A549 (cell line): ENCODE data around the gene SLC35D3. TPM values are rescaled to one million over a fixed set of nuclear protein-coding genes. Genes with fewer than 3 reads are reported as not detected.

Experiments
- ATAC-seq, 2 experiments: fragments of 200-7000 bp in 1 of 2; fragments of >200 bp in 1 of 2; cut with Nextera tagmentation in 1 of 2; cut with Tn5 transposase in 1 of 2; 3 replicates each; pipeline versions ENCODE4 v1.8.0 to v1.9.1; 2018 to 2020; ENCODE audit warnings: mild to moderate bottlenecking in 1 of 2, moderate library complexity in 1 of 2
- CTCF ChIA-PET: fragments of 300-600 bp; sonication (Branson Sonifier 250); formaldehyde crosslinking; extraction: SDS; loops from one replicate; lab custom pipeline; 2021; ENCODE audit warnings: antibody characterized with exemption, inconsistent platforms; lab: Yijun Ruan, JAX
- POLR2A ChIA-PET: fragments of 350-600 bp; formaldehyde crosslinking; extraction: SDS; loops from one replicate; lab custom pipeline; 2021; ENCODE audit warnings: antibody characterized with exemption, inconsistent platforms; lab: Yijun Ruan, JAX
- DNase-seq, 2 experiments: peaks; one replicate each; pipeline versions ENCODE4 v3.0.0 to v3.0.0-alpha.2; 2011 to 2016; ENCODE audit warnings: low read depth in 1 of 2, low spot score in 1 of 2
- FAIRE-seq: peaks from 2 replicates; lab custom pipeline; 2011; peaks lifted over from hg19 to GRCh38; lab: Jason Lieb, UNC
- H3K27ac ChIP-seq, 2 experiments: fragments of >200 bp; sonication (Bioruptor Twin); formaldehyde crosslinking; 3 replicates each; pipeline ENCODE4 v1.5.1; 2016 to 2017
- H3K4me1 ChIP-seq: fragments of >200 bp; sonication (Bioruptor Twin); formaldehyde crosslinking; 3 replicates; pipeline ENCODE4 v1.6.1; 2016
- H3K4me2 ChIP-seq: fragments of >200 bp; sonication (Bioruptor Twin); formaldehyde crosslinking; 3 replicates; pipeline ENCODE4 v1.6.1; 2016
- H3K4me3 ChIP-seq: fragments of >200 bp; sonication (Bioruptor Twin); formaldehyde crosslinking; 3 replicates; pipeline ENCODE4 v1.5.1; 2016
- H3K9me3 ChIP-seq: fragments of >200 bp; sonication (Bioruptor Twin); formaldehyde crosslinking; 3 replicates; pipeline ENCODE4 v1.6.1; 2016
- BHLHE40 ChIP-seq: IDR thresholded peaks from 2 replicates; pipeline ENCODE4 v1.6.1; 2012; ENCODE audit warnings: low read depth, low read length, inconsistent platforms
- CHD2 ChIP-seq: fragments of 150-350 bp; IDR thresholded peaks from 2 replicates; pipeline ENCODE4 v1.6.1; 2014; ENCODE audit warnings: low read length; ENCODE audit not compliant: partially characterized antibody
- EHMT2 ChIP-seq: fragments of 200-600 bp; sonication (generic); IDR thresholded peaks from 2 replicates; pipeline ENCODE4 v1.6.1; 2016; ENCODE audit warnings: antibody characterized with exemption, low read depth, mild to moderate bottlenecking, moderate library complexity
- FOSB ChIP-seq: fragments of 250-450 bp; sonication (Bioruptor Pico); IDR thresholded peaks from 2 replicates; pipeline ENCODE4 v1.5.0; 2020; ENCODE audit warnings: mild to moderate bottlenecking, moderate library complexity
- GATA3 ChIP-seq: IDR thresholded peaks from 2 replicates; pipeline ENCODE4 v1.6.1; 2012; ENCODE audit warnings: borderline replicate concordance
- NPAS2 ChIP-seq: fragments of 250-450 bp; sonication (Bioruptor Pico); IDR thresholded peaks from 2 replicates; pipeline ENCODE4 v1.8.0; 2022; ENCODE audit warnings: mild to moderate bottlenecking, moderate library complexity, borderline replicate concordance
- RAD21 ChIP-seq, 2 experiments: fragments of >200 bp in 1 of 2; sonication (Bioruptor Twin) in 1 of 2; formaldehyde crosslinking in 1 of 2; IDR thresholded peaks in 1 of 2; conservative IDR thresholded peaks in 1 of 2; 2 replicates in 1 of 2; 3 replicates in 1 of 2; pipeline ENCODE4 v1.6.1; 2012 to 2018; ENCODE audit warnings: inconsistent platforms in 1 of 2
- RCOR1 ChIP-seq: fragments of 150-350 bp; IDR thresholded peaks from 2 replicates; pipeline ENCODE4 v1.6.1; 2014; ENCODE audit warnings: antibody characterized with exemption, low read length, low read depth
- RNF2 ChIP-seq: fragments of 200-600 bp; sonication (generic); IDR thresholded peaks from 2 replicates; pipeline ENCODE4 v1.6.1; 2016; ENCODE audit warnings: low read depth, mild to moderate bottlenecking, antibody characterized with exemption, moderate library complexity, borderline replicate concordance
- SMC3 ChIP-seq: fragments of >200 bp; sonication (Bioruptor Twin); formaldehyde crosslinking; IDR thresholded peaks from 3 replicates; pipeline ENCODE4 v1.6.1; 2018; ENCODE audit warnings: inconsistent platforms
- SREBF2 ChIP-seq: fragments of 450-650 bp; IDR thresholded peaks from 2 replicates; pipeline ENCODE4 v1.6.1; 2014; ENCODE audit warnings: mild to moderate bottlenecking, moderate library complexity
- TP53 ChIP-seq: fragments of 250-450 bp; sonication (Bioruptor Pico); IDR thresholded peaks from 2 replicates; pipeline ENCODE4 v1.5.0; 2021; ENCODE audit warnings: mild to moderate bottlenecking, moderate library complexity
- ZC3H11A ChIP-seq: fragments of 450-650 bp; IDR thresholded peaks from 2 replicates; pipeline ENCODE4 v1.6.1; 2014; ENCODE audit warnings: antibody characterized with exemption, mild to moderate bottlenecking
- WGBS: methylation state at CpG from one replicate; pipeline ENCODE4 v1.1.6; 2017; ENCODE audit errors: missing lambda C conversion rate; 5-methylcytosine and 5-hydroxymethylcytosine counted together
- polyA plus RNA-seq, 4 experiments: library from polyadenylated mRNA; depleted of rRNA in 3 of 4; stranded (reverse); fragments of >200 nt; fragmentation: RNase III in 1 of 4; extraction: RNeasy Plus Mini Kit Qiagen cat#74134 plus additional on column Dnase treatment in 1 of 4; gene quantifications; 2 replicates in 3 of 4; 3 replicates in 1 of 4; pipeline ENCODE4 v1.2.3, GENCODE V29; 2011 to 2017
- TF ChIP-seq, protein P1 (sequence below): fragments of >200 bp; sonication (Bioruptor Twin); formaldehyde crosslinking; IDR thresholded peaks from 3 replicates; pipeline ENCODE4 v1.5.1; 2016
- TF ChIP-seq, protein P2 (sequence below): fragments of 200-600 bp; sonication (generic); IDR thresholded peaks from 2 replicates; pipeline ENCODE4 v1.6.1; 2016; ENCODE audit warnings: antibody characterized with exemption, mild to moderate bottlenecking, moderate library complexity
- TF ChIP-seq, protein P3 (sequence below): IDR thresholded peaks from 2 replicates; pipeline ENCODE4 v1.6.1; 2012; ENCODE audit warnings: low read depth, borderline replicate concordance
- TF ChIP-seq, protein P4 (sequence below): fragments of 450-650 bp; IDR thresholded peaks from 2 replicates; pipeline ENCODE4 v1.6.1; 2014; ENCODE audit warnings: antibody characterized with exemption
- TF ChIP-seq, protein P5 (sequence below): fragments of 150-350 bp; IDR thresholded peaks from 2 replicates; pipeline ENCODE4 v1.6.1; 2014; ENCODE audit warnings: low read depth, mild to moderate bottlenecking, low read length
- TF ChIP-seq, protein P6 (sequence below): fragments of >200 bp; sonication (Bioruptor Twin); formaldehyde crosslinking; IDR thresholded peaks from 3 replicates; pipeline ENCODE4 v1.6.1; 2016

SLC35D3 gene
- polyA plus RNA-seq, 2 of the 4 experiments (the other 2 are of a cell fraction): not detected

DNA sequence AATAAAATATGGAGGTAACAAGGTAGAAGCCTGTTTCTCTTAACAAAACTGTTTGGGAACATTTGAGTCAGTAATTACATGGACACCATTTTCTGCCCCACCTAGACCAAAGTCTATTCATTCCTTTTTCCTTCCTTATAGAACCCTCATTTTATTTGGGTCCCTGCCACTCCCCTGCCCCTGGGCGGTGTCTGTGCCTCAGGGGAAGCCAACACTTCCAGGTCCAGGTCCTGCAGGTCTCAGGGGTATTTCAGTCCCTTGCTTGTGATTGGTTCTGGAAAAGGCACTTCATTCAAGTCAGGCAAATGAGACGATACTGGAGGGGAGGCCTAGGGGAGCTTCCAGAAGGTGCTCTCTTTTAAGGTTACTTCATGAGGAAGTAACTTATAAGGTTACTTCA, 42.3 kb downstream of the SLC35D3 start:
- WGBS: 39% methylated on average over 2 of the region's 2 CpGs
- CTCF ChIA-PET: interaction anchor here (0.5 to 1.4 kb wide), 3 partner anchors 8 to 595 kb away, joined by 3 to 4 read pairs (median 3); no protein-coding TSS in a partner anchor
- no peak for DNase-seq

DNA sequence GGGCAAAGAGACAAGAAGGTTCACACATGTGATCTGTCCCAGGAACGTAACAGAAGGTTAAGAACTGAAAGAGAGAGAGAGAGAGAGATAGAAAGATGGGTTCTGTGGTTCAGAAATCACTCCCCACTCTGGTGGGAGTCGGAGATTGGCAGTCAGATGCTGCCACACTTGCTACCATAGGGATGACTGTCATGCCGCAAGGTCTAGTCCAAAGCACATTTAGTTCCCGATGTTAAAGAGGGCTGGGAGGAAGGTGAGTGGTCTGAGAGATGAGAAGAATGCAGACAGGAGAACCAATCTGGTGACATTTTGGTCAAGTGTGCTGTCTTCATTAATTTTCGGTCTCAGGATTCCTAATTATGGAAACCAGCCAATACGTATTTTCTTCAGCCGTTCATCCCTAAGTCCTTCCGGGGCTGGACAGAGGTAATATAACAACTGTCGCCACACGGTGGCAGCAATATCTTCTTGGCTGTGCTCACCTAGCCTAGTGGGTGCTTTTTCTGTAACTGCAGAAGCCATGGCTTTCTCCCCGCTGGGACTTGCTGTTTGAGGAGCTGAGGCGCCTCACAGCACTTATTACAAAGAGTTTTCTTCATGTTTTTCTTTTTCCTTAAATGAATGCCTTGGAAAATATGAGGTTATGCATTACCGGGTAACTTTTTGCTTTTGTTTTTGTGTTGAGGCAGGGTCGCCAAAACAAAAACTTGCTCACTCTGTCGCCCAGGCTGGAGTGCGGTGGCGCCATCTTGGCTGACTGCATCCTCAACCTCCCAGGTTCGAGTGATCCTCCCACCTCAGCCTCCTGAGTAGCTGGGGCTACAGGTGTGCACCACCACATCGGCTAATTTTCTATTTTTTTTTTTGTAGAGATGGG, 46.0 kb downstream of the SLC35D3 start:
- DNase-seq: peak; percentile 72 to 77
- ChIA-PET CTCF (interaction anchor here (0.9 to 8.2 kb wide), 6 partner anchors 11 to 537 kb away, joined by 3 to 56 read pairs (median 4); no protein-coding TSS in a partner anchor), POLR2A (no interaction called here)
- no peak overlapping the region for H3K4me3 ChIP-seq
- H3K4me2 ChIP-seq: peak overlapping the region; percentile 58
- no peaks in the 10 kb centered on the region for H3K9me3 ChIP-seq
- 41% methylated on average over 19 of the region's 19 CpGs for WGBS
- H3K27ac ChIP-seq: no peak overlapping the region; a peak in 1 of 6 replicates
- FAIRE-seq: no peak
- H3K4me1 ChIP-seq: no peaks in the 10 kb centered on the region
- peak; percentile 71 to 72 for TF ChIP-seq RAD21 (conservative IDR thresholded peaks at IDR 0.05 in 1 of 2, IDR thresholded peaks at IDR 0.05 in 1 of 2)
- TF ChIP-seq, protein P1, sequence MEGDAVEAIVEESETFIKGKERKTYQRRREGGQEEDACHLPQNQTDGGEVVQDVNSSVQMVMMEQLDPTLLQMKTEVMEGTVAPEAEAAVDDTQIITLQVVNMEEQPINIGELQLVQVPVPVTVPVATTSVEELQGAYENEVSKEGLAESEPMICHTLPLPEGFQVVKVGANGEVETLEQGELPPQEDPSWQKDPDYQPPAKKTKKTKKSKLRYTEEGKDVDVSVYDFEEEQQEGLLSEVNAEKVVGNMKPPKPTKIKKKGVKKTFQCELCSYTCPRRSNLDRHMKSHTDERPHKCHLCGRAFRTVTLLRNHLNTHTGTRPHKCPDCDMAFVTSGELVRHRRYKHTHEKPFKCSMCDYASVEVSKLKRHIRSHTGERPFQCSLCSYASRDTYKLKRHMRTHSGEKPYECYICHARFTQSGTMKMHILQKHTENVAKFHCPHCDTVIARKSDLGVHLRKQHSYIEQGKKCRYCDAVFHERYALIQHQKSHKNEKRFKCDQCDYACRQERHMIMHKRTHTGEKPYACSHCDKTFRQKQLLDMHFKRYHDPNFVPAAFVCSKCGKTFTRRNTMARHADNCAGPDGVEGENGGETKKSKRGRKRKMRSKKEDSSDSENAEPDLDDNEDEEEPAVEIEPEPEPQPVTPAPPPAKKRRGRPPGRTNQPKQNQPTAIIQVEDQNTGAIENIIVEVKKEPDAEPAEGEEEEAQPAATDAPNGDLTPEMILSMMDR: peak; percentile 66
- peak; percentile 64 for TF ChIP-seq SMC3
- no peak for TF ChIP-seq GATA3
- TF ChIP-seq, protein P2, sequence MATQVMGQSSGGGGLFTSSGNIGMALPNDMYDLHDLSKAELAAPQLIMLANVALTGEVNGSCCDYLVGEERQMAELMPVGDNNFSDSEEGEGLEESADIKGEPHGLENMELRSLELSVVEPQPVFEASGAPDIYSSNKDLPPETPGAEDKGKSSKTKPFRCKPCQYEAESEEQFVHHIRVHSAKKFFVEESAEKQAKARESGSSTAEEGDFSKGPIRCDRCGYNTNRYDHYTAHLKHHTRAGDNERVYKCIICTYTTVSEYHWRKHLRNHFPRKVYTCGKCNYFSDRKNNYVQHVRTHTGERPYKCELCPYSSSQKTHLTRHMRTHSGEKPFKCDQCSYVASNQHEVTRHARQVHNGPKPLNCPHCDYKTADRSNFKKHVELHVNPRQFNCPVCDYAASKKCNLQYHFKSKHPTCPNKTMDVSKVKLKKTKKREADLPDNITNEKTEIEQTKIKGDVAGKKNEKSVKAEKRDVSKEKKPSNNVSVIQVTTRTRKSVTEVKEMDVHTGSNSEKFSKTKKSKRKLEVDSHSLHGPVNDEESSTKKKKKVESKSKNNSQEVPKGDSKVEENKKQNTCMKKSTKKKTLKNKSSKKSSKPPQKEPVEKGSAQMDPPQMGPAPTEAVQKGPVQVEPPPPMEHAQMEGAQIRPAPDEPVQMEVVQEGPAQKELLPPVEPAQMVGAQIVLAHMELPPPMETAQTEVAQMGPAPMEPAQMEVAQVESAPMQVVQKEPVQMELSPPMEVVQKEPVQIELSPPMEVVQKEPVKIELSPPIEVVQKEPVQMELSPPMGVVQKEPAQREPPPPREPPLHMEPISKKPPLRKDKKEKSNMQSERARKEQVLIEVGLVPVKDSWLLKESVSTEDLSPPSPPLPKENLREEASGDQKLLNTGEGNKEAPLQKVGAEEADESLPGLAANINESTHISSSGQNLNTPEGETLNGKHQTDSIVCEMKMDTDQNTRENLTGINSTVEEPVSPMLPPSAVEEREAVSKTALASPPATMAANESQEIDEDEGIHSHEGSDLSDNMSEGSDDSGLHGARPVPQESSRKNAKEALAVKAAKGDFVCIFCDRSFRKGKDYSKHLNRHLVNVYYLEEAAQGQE: peak; percentile 14; the same call in 1 of the 2 replicates
- ATAC-seq: peak; percentile 97 to 100

More for the DNA sequence above, 42.3 kb downstream of the SLC35D3 start:
- Histone ChIP-seq H3K27ac (no peak overlapping the region), H3K9me3 (no peaks in the 10 kb centered on the region), H3K4me1 (no peaks in the 10 kb centered on the region), H3K4me3 (no peak overlapping the region), H3K4me2 (no peak overlapping the region)
- no peak for TF ChIP-seq TP53
- no peak for TF ChIP-seq BHLHE40
- no peak for TF ChIP-seq CHD2
- TF ChIP-seq, protein P3, sequence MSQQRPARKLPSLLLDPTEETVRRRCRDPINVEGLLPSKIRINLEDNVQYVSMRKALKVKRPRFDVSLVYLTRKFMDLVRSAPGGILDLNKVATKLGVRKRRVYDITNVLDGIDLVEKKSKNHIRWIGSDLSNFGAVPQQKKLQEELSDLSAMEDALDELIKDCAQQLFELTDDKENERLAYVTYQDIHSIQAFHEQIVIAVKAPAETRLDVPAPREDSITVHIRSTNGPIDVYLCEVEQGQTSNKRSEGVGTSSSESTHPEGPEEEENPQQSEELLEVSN: no peak
- TF ChIP-seq, protein P4, sequence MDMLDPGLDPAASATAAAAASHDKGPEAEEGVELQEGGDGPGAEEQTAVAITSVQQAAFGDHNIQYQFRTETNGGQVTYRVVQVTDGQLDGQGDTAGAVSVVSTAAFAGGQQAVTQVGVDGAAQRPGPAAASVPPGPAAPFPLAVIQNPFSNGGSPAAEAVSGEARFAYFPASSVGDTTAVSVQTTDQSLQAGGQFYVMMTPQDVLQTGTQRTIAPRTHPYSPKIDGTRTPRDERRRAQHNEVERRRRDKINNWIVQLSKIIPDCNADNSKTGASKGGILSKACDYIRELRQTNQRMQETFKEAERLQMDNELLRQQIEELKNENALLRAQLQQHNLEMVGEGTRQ: no peak
- TF ChIP-seq, protein P5, sequence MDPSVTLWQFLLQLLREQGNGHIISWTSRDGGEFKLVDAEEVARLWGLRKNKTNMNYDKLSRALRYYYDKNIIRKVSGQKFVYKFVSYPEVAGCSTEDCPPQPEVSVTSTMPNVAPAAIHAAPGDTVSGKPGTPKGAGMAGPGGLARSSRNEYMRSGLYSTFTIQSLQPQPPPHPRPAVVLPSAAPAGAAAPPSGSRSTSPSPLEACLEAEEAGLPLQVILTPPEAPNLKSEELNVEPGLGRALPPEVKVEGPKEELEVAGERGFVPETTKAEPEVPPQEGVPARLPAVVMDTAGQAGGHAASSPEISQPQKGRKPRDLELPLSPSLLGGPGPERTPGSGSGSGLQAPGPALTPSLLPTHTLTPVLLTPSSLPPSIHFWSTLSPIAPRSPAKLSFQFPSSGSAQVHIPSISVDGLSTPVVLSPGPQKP: no peak
- TF ChIP-seq SREBF2: no peak
- no peak for TF ChIP-seq ZC3H11A
- no peak for TF ChIP-seq NPAS2 (CRISPR knock-in tag)
- TF ChIP-seq SMC3: no peak
- TF ChIP-seq, protein P2: no peak
- TF ChIP-seq RNF2: no peak
- TF ChIP-seq, protein P6, sequence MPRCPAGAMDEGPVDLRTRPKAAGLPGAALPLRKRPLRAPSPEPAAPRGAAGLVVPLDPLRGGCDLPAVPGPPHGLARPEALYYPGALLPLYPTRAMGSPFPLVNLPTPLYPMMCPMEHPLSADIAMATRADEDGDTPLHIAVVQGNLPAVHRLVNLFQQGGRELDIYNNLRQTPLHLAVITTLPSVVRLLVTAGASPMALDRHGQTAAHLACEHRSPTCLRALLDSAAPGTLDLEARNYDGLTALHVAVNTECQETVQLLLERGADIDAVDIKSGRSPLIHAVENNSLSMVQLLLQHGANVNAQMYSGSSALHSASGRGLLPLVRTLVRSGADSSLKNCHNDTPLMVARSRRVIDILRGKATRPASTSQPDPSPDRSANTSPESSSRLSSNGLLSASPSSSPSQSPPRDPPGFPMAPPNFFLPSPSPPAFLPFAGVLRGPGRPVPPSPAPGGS: no peak
- TF ChIP-seq EHMT2: no peak
- no peak for TF ChIP-seq FOSB
- no peak for TF ChIP-seq RCOR1
- ATAC-seq (no peak), FAIRE-seq (no peak)
- POLR2A ChIA-PET: no interaction called here
